Ectodermal cell (in vitro differentiated cells): Measurements from ENCODE around the gene CCT3.
A peak's percentile ranks its signal among the peaks of the same experiment; 100 is the strongest.

Experiments
- H3K27ac ChIP-seq: 2 replicates; pipeline ENCODE4 v1.7.0; 2013; ENCODE audit warnings: mild to moderate bottlenecking, low read depth, low read length; ENCODE audit not compliant: insufficient read depth, poor library complexity, severe bottlenecking
- H3K27me3 ChIP-seq: 2 replicates; pipeline ENCODE4 v1.7.0; 2013; ENCODE audit warnings: mild to moderate bottlenecking, low read length; ENCODE audit not compliant: insufficient read depth, control insufficient read depth, poor library complexity, severe bottlenecking
- H3K36me3 ChIP-seq: one replicate; pipeline ENCODE4 v1.7.0; 2013; ENCODE audit warnings: low read length; ENCODE audit not compliant: control insufficient read depth, insufficient read depth
- H3K4me1 ChIP-seq: one replicate; pipeline ENCODE4 v1.7.0; 2013; ENCODE audit warnings: low read length; ENCODE audit not compliant: control insufficient read depth, insufficient read depth
- H3K4me3 ChIP-seq: 2 replicates; pipeline ENCODE4 v1.7.0; 2013; ENCODE audit warnings: low read depth, low read length, control low read depth; ENCODE audit not compliant: insufficient read depth
- H3K9me3 ChIP-seq: 2 replicates; pipeline ENCODE4 v1.7.0; 2013; ENCODE audit warnings: mild to moderate bottlenecking, low read length, moderate library complexity; ENCODE audit not compliant: control insufficient read depth
- WGBS, 2 experiments: methylation state at CpG; one replicate each; pipeline ENCODE4 v1.1.7; 2013; ENCODE audit warnings: missing lambda C conversion rate in 2 of 2; 5-methylcytosine and 5-hydroxymethylcytosine counted together

The CCT3 gene

GRCh38 chr1:156282479-156283222 is 55.4 kb downstream of the CCT3 start, which contains the start of gene SMG5:
SMG5 (minus strand) TSS chr1:156282825; CDS start chr1:156282680, 145 bp downstream.
- peaks cover 13% of the 10 kb centered on the region for H3K36me3 ChIP-seq
- peaks cover 10% of the 10 kb centered on the region for H3K4me1 ChIP-seq
- H3K4me3 ChIP-seq, result peak within 1 kb of the TSS; percentile 71
- 0 to 1% methylated on average over 50 of the region's 50 CpGs for WGBS, 2 experiments
- no peaks in the 10 kb centered on the region for H3K9me3 ChIP-seq
- no peaks in the 10 kb centered on the region for H3K27me3 ChIP-seq
- peak within 1 kb of the TSS; percentile 67 for H3K27ac ChIP-seq

DNA sequence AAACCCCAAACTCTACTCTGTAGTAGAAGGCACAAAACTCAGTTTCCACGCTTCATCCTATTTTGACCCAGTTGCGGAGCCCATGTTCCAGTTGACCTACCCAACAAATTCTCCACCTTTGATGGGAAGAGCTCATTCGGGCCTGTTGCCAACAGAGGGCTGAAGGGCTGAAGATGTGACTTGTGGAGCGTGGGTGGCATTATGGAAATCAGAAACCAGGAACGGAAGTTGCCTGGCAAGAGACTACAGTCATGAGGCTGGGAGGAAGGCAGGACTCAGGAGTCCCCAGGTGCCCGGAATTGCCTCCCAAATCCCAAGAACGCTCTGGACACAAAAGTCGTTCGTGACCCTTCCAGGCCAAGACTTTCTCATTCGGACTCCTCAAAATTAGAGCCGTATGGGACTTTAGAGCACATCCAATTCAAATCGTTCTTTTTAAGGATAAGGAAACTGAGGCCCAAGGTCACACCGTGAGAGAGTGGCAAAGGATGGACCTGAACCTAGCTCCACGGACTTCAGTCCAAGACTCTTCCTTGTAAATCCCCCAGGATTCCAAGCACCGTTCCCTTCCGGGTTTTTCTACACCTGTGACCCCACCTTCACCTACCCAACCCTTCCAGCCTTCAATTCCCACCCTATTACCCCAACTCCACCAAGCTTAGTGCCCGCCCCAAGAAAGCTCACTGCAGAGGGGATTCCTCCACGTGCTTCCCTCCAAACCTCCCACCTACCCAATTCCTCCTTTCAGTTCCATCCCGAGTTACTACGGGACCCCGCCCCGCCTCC is 56.2 kb downstream of the CCT3 start:
- no peaks in the 10 kb centered on the region for H3K27me3 ChIP-seq
- H3K4me1 ChIP-seq, result peaks cover 10% of the 10 kb centered on the region
- H3K36me3 ChIP-seq, result peaks cover 20% of the 10 kb centered on the region
- no peak overlapping the region for H3K27ac ChIP-seq
- H3K9me3 ChIP-seq, result no peaks in the 10 kb centered on the region
- H3K4me3 ChIP-seq, result peak overlapping the region; percentile 71
- 13% methylated on average over 22 of the region's 22 CpGs for WGBS, 2 experiments

DNA sequence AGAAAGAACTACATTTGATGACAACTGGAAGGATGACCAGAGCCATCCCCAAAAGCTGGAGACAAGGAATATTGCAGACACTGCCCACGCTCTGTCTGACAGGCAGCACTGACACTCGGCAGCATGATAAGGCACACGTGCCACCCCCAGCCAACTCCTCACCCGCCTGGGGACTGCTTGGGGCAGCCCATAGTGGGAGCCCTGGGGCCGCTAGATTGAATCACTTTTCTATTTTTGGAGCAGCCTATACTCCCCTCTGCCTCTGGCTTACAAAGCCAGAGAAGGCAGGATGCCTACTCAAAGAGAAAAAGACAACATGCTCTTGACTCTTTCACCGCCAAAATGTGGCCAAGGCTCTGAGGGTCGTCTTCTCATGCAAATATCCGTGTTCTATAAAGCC is 56.8 kb downstream of the CCT3 start:
- peak overlapping the region; percentile 71 for H3K4me3 ChIP-seq

GRCh38 chr1:156279837-156280236 is 58.3 kb downstream of the CCT3 start:
- Histone ChIP-seq H3K36me3 (peaks cover 39% of the 10 kb centered on the region), H3K27me3 (no peaks in the 10 kb centered on the region), H3K4me1 (peaks cover 10% of the 10 kb centered on the region), H3K9me3 (no peaks in the 10 kb centered on the region), H3K27ac (no peak overlapping the region), H3K4me3 (no peak overlapping the region)
- WGBS, 2 experiments, result 90 to 99% methylated on average over 2 to 3 of the region's 3 CpGs

More for the DNA sequence above, 56.8 kb downstream of the CCT3 start:
- H3K27ac ChIP-seq, result no peak overlapping the region
- H3K4me1 ChIP-seq, result peaks cover 10% of the 10 kb centered on the region
- 70 to 71% methylated on average over 8 of the region's 8 CpGs for WGBS, 2 experiments
- H3K9me3 ChIP-seq, result no peaks in the 10 kb centered on the region
- no peaks in the 10 kb centered on the region for H3K27me3 ChIP-seq
- H3K36me3 ChIP-seq, result peaks cover 26% of the 10 kb centered on the region

DNA sequence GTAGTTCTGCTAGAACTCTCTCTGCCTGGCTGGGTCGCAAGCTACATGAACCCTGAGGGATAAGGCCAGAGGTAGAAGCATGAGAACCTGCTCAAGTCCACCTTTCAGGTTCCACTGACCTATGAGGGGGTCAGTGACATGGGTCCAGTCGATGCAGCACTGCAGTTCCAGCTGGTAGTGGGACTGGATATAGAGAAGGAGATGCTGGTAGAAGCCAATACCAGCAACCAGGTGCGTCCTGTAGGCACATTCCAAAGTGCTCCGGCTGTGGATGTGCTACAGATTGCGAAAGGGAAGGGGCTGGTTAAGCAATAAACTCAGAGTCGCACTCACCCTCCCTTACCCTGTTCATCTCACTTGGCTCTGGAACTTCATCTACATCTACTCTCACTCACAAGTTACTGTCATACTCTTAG is 61.1 kb downstream of the CCT3 start:
- Histone ChIP-seq H3K27me3 (no peaks in the 10 kb centered on the region), H3K36me3 (peaks cover 63% of the 10 kb centered on the region), H3K9me3 (no peaks in the 10 kb centered on the region), H3K4me1 (peaks cover 3% of the 10 kb centered on the region), H3K4me3 (no peak overlapping the region), H3K27ac (no peak overlapping the region)
- WGBS, 2 experiments, result 95 to 96% methylated on average over 6 of the region's 6 CpGs

- H3K4me3 ChIP-seq, result no peak overlapping the region
- no peaks in the 10 kb centered on the region for H3K9me3 ChIP-seq
- peaks cover 67% of the 10 kb centered on the region for H3K36me3 ChIP-seq
- H3K27me3 ChIP-seq, result no peaks in the 10 kb centered on the region
- H3K4me1 ChIP-seq, result peaks cover 3% of the 10 kb centered on the region
- H3K27ac ChIP-seq, result no peak overlapping the region
Measured at GRCh38 chr1:156276532-156276931, 61.6 kb downstream of the CCT3 start.

GRCh38 chr1:156270314-156270713 is 67.8 kb downstream of the CCT3 start:
- H3K4me3 ChIP-seq, result no peak overlapping the region
- 97 to 98% methylated on average over 3 of the region's 3 CpGs for WGBS, 2 experiments
- no peak overlapping the region for H3K27ac ChIP-seq
- peaks cover 69% of the 10 kb centered on the region for H3K36me3 ChIP-seq
- no peaks in the 10 kb centered on the region for H3K27me3 ChIP-seq
- no peaks in the 10 kb centered on the region for H3K9me3 ChIP-seq
- no peaks in the 10 kb centered on the region for H3K4me1 ChIP-seq

GRCh38 chr1:156268336-156268735 is 69.8 kb downstream of the CCT3 start:
- WGBS, 2 experiments, result 93 to 97% methylated on average over 4 of the region's 4 CpGs
- H3K4me3 ChIP-seq, result no peak overlapping the region
- H3K27me3 ChIP-seq, result no peaks in the 10 kb centered on the region
- no peaks in the 10 kb centered on the region for H3K9me3 ChIP-seq
- H3K36me3 ChIP-seq, result peaks cover 59% of the 10 kb centered on the region
- no peak overlapping the region for H3K27ac ChIP-seq
- no peaks in the 10 kb centered on the region for H3K4me1 ChIP-seq

DNA sequence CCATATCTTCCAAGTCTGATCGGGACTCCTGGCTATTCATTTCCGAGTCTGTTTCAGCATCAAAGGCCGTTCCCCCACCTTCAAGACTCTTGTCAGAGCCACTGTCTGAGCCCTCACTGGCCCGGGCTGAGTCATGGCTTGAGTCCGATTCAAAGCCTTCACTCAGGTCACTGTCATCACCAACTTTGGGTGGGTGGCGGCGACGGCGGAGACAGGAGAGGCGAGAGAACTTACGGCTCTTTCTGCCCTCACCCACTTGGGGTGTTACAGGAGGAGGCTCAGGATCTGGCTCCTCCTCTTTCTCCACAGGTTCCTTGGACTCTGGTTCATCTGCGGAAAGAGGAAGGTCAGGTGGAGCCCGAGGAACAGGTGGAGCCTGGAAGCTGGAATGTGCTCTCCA is 72.0 kb downstream of the CCT3 start:
- WGBS, 2 experiments, result 94 to 96% methylated on average over 13 of the region's 13 CpGs
- no peaks in the 10 kb centered on the region for H3K9me3 ChIP-seq
- no peak overlapping the region for H3K27ac ChIP-seq
- no peaks in the 10 kb centered on the region for H3K4me1 ChIP-seq
- H3K27me3 ChIP-seq, result no peaks in the 10 kb centered on the region
- no peak overlapping the region for H3K4me3 ChIP-seq
- H3K36me3 ChIP-seq, result peaks cover 56% of the 10 kb centered on the region

- no peak overlapping the region for H3K27ac ChIP-seq
- H3K27me3 ChIP-seq, result no peaks in the 10 kb centered on the region
- WGBS, 2 experiments, result 95 to 98% methylated on average over 9 of the region's 9 CpGs
- no peak overlapping the region for H3K4me3 ChIP-seq
- no peaks in the 10 kb centered on the region for H3K9me3 ChIP-seq
- H3K36me3 ChIP-seq, result peaks cover 71% of the 10 kb centered on the region
- H3K4me1 ChIP-seq, result no peaks in the 10 kb centered on the region
Measured at GRCh38 chr1:156263288-156263655, 74.8 kb downstream of the CCT3 start.
